H1 (cell line): Measurements from ENCODE around the gene RYR3. TPM values are rescaled to one million over a fixed set of nuclear protein-coding genes. Genes with fewer than 3 reads are reported as not detected.

Source experiments
- FOSL1 ChIP-seq: IDR thresholded peaks from 2 replicates; pipeline ENCODE4 v1.6.1; 2011; ENCODE audit warnings: mild to moderate bottlenecking, low read depth, low read length, moderate library complexity; ENCODE audit not compliant: insufficient read depth
- KDM5A ChIP-seq: fragments of 200-600 bp; IDR thresholded peaks from 2 replicates; pipeline ENCODE4 v1.7.1; 2012; ENCODE audit warnings: mild to moderate bottlenecking, low read length, inconsistent platforms, mixed read lengths
- POLR2A ChIP-seq, 2 experiments: IDR thresholded peaks; 1 replicate in 1 of 2; 2 replicates in 1 of 2; pipeline ENCODE4 v1.6.1; 2011; ENCODE audit warnings: low read depth in 2 of 2, low read length in 2 of 2, mild to moderate bottlenecking in 2 of 2; ENCODE audit errors: control extremely low read depth in 1 of 2
- RFX5 ChIP-seq: IDR thresholded peaks from 2 replicates; pipeline ENCODE4 v1.6.1; 2011; ENCODE audit warnings: low read depth, low read length, improper control_type of control experiment, borderline replicate concordance
- RNF2 ChIP-seq: fragments of 200-900, 300-1000 bp; sonication (generic); IDR thresholded peaks from 2 replicates; pipeline ENCODE4 v1.7.1; 2016; ENCODE audit warnings: borderline replicate concordance, low read depth, mild to moderate bottlenecking, antibody characterized with exemption, low read length; ENCODE audit not compliant: poor library complexity, severe bottlenecking; ENCODE audit errors: missing control alignments
- SUZ12 ChIP-seq: fragments of 200-600 bp; sonication (generic); IDR thresholded peaks from 2 replicates; pipeline ENCODE4 v1.6.1; 2012; ENCODE audit warnings: mild to moderate bottlenecking, inconsistent platforms, low read length, moderate library complexity, mixed read lengths
- TBP ChIP-seq: IDR thresholded peaks from 2 replicates; pipeline ENCODE4 v1.6.1; 2011; ENCODE audit warnings: low read depth, low read length, improper control_type of control experiment
- polyA plus RNA-seq, 7 experiments: library from polyadenylated mRNA; depleted of rRNA in 3 of 7; stranded (reverse) in 5 of 7; unstranded in 2 of 7; fragments of >200 nt in 5 of 7; fragments of 200-250 nt in 2 of 7; gene quantifications; 1 replicate in 5 of 7; 2 replicates in 1 of 7; 4 replicates in 1 of 7; pipeline versions ENCODE4 v1.2.1 to v1.2.3, GENCODE V29; 2011 to 2013; ENCODE audit warnings: missing spikeins in 2 of 7, mixed read lengths in 2 of 7
- total RNA-seq: library from RNA; stranded (reverse); fragmentation: NEBNext Ultra II Directional; extraction: Animal tissue kit (Norgen Biotek cat#: 25700); gene quantifications from 2 replicates; pipeline ENCODE4 v1.2.1, GENCODE V29; 2021

The RYR3 gene
- total and polyA plus RNA-seq, 2 of the 8 experiments (the other 6 are each of a cell fraction or from before 2014, with no cell fraction given) = 0.33 to 3.4 TPM

- TF ChIP-seq TBP (no peak), SUZ12 (no peak), POLR2A (IDR thresholded peaks at IDR 0.05; ENCODE audit: control extremely low read depth in 1 of 2, low read depth in 2 of 2, low read length in 2 of 2) (no peak), FOSL1 (no peak), RNF2 (no peak), RFX5 (no peak), KDM5A (no peak)
These were observed 85.7 kb downstream of the RYR3 start (continued) for GRCh38 chr15:33396475-33396874.
